Stimulated activated CD4-positive, alpha-beta T cell treated with anti-CD3 and anti-CD28 coated beads, Interleukin-15, amount 100 ng/mL, for 24 hours (primary cell): Measurements from ENCODE around the gene ADRA2B.
A peak's percentile ranks its signal among the peaks of the same experiment; 100 is the strongest.
"Not testable (repeated sequence)": the region's sequence is repeated elsewhere in the genome, so short reads cannot be mapped to it uniquely, and the experiment has no call there.

Experiments
- DNase-seq: peaks from one replicate; pipeline ENCODE4 v3.0.0-alpha.2; 2020

The ADRA2B gene

GRCh38 chr2:96065381-96065930 is 50.9 kb downstream of the ADRA2B start:
- DNase-seq, result no peak

DNA sequence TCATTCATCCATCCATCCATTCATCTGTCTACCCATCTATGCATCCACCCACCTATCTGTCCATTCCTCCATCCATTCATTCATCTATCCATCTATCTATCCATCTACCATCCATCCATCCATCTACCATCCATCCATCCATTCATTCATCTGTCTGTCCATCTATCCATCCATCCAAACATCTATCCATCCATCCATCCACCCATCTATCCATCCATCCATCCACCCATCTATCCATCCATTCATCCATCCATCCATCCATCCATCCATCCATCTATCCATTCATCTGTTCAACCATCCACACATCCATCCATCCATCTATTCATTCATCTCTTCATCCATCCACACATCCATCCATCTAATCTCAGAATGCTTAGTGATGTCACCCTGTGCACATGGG is 51.6 kb downstream of the ADRA2B start:
- DNase-seq, result not testable (repeated sequence)

GRCh38 chr2:96064047-96064675 is 52.2 kb downstream of the ADRA2B start:
- not testable (repeated sequence) for DNase-seq

DNA sequence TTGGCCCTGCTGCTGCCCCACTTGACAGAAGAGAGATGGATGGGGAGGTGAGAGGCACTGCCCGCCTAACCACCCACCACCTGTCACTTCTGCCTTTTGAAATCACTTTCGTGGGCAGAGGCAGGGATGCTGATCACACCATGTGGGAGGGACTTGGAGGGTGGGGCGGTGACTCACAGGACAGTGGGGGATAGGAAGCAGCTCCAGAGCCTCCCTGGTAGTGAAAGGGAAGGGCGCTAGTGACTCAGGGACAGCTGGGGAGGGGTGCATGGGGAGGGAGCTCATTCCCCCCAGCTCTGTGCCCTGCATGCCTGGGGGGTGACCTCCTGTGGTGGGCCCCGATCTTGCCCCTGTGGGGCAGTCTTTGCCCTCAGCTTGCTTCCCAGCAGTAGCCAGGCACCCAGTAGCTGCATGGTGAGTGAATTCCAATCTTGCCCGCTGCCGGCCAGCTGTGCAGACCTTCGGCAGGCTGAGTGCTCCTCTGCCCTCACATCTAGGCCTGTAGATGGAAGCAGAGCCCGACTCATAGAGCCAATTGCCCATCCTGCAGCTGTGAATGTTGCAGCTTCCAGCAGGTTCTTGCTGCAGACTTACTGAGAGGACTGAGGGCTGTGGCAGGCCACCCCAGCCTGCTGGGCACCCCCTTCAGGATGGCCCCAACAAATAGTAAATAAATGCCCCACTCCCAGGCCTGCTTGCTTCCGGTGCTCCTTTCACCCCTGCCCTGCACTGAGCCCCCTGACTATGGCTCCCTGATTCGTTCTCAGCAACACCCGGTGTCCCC is 53.1 kb downstream of the ADRA2B start:
- DNase-seq, result peak; percentile 53
